Left forelimb (tissue), 1 donor: ENCODE measurements around the gene DGCR8.
"Not testable (repeated sequence)": the region's sequence is repeated elsewhere in the genome, so short reads cannot be mapped to it uniquely, and the experiment has no call there.

Experiments
- DNase-seq: peaks from one replicate; pipeline ENCODE4 v3.0.0-alpha.2; 2018; ENCODE audit warnings: low spot score

DGCR8 gene

GRCh38 chr22:20154602-20155187 is 74.7 kb downstream of the DGCR8 start:
- DNase-seq, result no peak

GRCh38 chr22:20155330-20156041 is 75.4 kb downstream of the DGCR8 start:
- no peak for DNase-seq

GRCh38 chr22:20156042-20156389 is 76.0 kb downstream of the DGCR8 start:
- DNase-seq, result no peak

GRCh38 chr22:20156611-20157429 is 76.8 kb downstream of the DGCR8 start:
- DNase-seq, result peak; percentile 91

GRCh38 chr22:20157430-20158183 is 77.6 kb downstream of the DGCR8 start:
- DNase-seq, result no peak

- no peak for DNase-seq
Observed at GRCh38 chr22:20158391-20159036, 78.5 kb downstream of the DGCR8 start.

- no peak for DNase-seq
Observed at GRCh38 chr22:20159076-20159475, 79.0 kb downstream of the DGCR8 start.

- not testable (repeated sequence) for DNase-seq
Observed at GRCh38 chr22:20159531-20159930, 79.5 kb downstream of the DGCR8 start.

GRCh38 chr22:20160041-20160440 is 80.0 kb downstream of the DGCR8 start:
- DNase-seq, result no peak
